ENCODE data around the gene SUSD3. TPM values are rescaled to one million over a fixed set of nuclear protein-coding genes. Genes with fewer than 3 reads are reported as not detected.

Gene SUSD3
- polyA plus RNA-seq, 3 donors, result 10.5 to 24.6 (median 15.7) TPM

DNA sequence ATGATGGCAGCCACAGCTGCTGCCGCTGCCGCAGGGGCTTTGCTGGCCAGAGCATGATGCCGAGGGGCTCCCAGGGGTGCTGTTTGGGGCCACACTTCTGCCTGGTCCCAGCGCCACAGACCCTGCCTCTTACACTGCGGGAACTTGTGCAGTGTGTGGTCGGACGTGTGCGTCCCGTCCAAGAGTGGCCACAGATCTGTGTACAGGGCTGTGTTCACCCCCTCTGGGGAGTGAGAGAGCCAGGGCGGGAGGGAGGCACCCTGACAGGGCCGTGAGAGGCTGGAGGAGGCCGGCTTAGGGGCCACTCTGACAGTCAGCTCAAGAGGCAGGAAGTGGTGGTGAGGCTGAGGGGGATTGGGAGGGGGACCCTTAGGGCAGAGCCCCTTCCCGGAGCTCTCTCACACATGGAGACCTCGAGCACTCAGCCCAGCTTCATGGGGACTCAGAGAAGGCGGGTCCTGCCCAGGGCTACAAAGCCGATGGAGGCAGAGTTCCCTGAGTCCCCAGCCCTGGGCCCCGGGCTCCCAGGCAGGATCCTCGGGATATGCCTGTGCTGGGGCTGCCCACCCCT lies 24.4 kb downstream of the SUSD3 start:
- Mint-ChIP-seq H3K9me3 (peaks cover 5 to 11% (median 8%) of the 10 kb centered on the region in 7 donors), H3K27ac (peak overlapping the region in 2 of 7 donors; percentile 7 to 19), H3K4me3 (peak overlapping the region in 1 of 2 donors; percentile 59), H3K27me3 (ENCODE audit: low read depth in 3 of 3) (peaks cover 0 to 4% (median 0%) of the 10 kb centered on the region in 3 donors), H3K4me1 (peaks cover 22% of the 10 kb centered on the region), H3K36me3 (peaks cover 33 to 40% of the 10 kb centered on the region in 2 donors)
- H3K4me1 ChIP-seq (ENCODE audit: control insufficient read depth in 1 of 2, insufficient read depth in 2 of 2, low read length in 2 of 2), result peaks cover 16 to 23% of the 10 kb centered on the region in 2 donors
- H2AFZ ChIP-seq (ENCODE audit: insufficient read depth, low read depth, low read length, poor library complexity, severe bottlenecking), result peak overlapping the region; percentile 72
- peak overlapping the region in 1 of 3 experiments; percentile 25 for H3K4me3 ChIP-seq (replicated peaks in 1 of 3; ENCODE audit: low read depth in 2 of 3, low read length in 3 of 3)
- TF ChIP-seq, protein P1, sequence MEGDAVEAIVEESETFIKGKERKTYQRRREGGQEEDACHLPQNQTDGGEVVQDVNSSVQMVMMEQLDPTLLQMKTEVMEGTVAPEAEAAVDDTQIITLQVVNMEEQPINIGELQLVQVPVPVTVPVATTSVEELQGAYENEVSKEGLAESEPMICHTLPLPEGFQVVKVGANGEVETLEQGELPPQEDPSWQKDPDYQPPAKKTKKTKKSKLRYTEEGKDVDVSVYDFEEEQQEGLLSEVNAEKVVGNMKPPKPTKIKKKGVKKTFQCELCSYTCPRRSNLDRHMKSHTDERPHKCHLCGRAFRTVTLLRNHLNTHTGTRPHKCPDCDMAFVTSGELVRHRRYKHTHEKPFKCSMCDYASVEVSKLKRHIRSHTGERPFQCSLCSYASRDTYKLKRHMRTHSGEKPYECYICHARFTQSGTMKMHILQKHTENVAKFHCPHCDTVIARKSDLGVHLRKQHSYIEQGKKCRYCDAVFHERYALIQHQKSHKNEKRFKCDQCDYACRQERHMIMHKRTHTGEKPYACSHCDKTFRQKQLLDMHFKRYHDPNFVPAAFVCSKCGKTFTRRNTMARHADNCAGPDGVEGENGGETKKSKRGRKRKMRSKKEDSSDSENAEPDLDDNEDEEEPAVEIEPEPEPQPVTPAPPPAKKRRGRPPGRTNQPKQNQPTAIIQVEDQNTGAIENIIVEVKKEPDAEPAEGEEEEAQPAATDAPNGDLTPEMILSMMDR (IDR thresholded peaks at IDR 0.05), result no peak
- H3K36me3 ChIP-seq (replicated peaks in 1 of 2; ENCODE audit: control insufficient read depth in 1 of 2, insufficient read depth in 2 of 2, low read length in 2 of 2), result peaks cover 5 to 48% of the 10 kb centered on the region in 2 donors
- peak overlapping the region; percentile 36 for H3K4me2 ChIP-seq (replicated peaks; ENCODE audit: extremely low read depth, low read length, poor library complexity, severe bottlenecking)
- 15% methylated on average over 18 of the region's 18 CpGs for WGBS (ENCODE audit: insufficient coverage)
- no peak for DNase-seq
- peak overlapping the region in 1 of 2 donors; percentile 45 for H3K27ac ChIP-seq (ENCODE audit: low read depth in 1 of 2, low read length in 2 of 2)
- H4K20me1 ChIP-seq (ENCODE audit: insufficient read depth, low read length), result no peaks in the 10 kb centered on the region
- no peaks in the 10 kb centered on the region for H3K27me3 ChIP-seq (ENCODE audit: control insufficient read depth in 2 of 2, insufficient read depth in 2 of 2, low read length in 2 of 2)
- H3K9me3 ChIP-seq (replicated peaks in 1 of 2; ENCODE audit: control insufficient read depth in 1 of 2, insufficient read depth in 1 of 2, low read length in 2 of 2), result peaks cover 5 to 7% of the 10 kb centered on the region in 2 donors
- H3K9ac ChIP-seq (ENCODE audit: insufficient read depth, low read length, poor library complexity, severe bottlenecking), result peak overlapping the region; percentile 27
- H3K79me2 ChIP-seq (ENCODE audit: insufficient read depth, low read length), result no peaks in the 10 kb centered on the region
- intact Hi-C loops (cut with micrococcal nuclease), result no loop called here

DNA sequence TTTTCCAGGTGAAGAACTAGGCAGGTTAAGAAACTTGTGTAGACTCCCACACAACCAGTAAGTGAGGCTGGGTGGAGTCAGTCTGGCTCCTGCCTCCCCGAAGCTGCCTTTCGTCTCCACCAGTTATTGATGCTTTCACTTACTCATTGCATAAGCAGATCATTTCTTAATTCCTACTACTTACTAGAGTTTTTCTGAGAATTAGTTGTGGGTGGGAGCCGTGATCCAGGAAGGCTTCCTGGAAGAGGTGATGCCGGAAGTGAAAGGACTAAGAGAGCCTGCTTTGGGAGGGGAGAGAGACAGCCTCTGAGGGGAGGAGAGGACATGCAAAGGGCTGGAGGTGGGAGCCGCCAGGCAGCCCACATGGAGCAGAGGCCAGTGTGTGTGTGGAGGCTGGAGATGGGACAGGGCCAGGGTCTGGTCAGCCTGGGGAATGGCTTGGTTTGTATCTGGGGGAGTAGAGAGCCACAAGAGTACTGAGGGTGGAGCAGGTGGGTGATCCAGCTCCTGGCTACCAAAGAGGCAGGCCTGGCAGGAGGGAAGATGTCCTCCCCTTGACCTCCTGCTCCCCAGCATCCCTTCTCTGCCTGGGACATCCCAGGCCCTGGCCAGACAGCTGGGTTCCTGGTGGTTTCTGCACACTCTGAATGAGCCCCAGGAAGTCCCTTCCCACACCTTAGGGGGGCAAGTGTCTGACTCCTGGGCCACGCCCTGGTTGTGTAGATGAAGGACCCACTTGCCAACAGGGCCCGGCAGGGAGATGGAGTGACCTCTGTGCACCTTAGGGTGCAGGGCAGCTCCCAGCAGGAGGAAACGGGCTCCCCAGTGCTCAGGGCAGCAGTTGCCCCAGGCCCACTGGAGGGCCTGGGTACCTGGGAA lies 25.3 kb downstream of the SUSD3 start:
- H3K9me3 Mint-ChIP-seq, result peaks cover 5 to 11% (median 8%) of the 10 kb centered on the region in 7 donors
- 34% methylated on average over 3 of the region's 8 CpGs for WGBS (ENCODE audit: insufficient coverage)
- H3K36me3 ChIP-seq (replicated peaks in 1 of 2; ENCODE audit: control insufficient read depth in 1 of 2, insufficient read depth in 2 of 2, low read length in 2 of 2), result peaks cover 5 to 47% of the 10 kb centered on the region in 2 donors

More for the DNA sequence above, 25.3 kb downstream of the SUSD3 start:
- peaks cover 0 to 4% (median 0%) of the 10 kb centered on the region in 3 donors for H3K27me3 Mint-ChIP-seq (ENCODE audit: low read depth in 3 of 3)
- H3K36me3 Mint-ChIP-seq, result peaks cover 35 to 43% of the 10 kb centered on the region in 2 donors
- H3K9ac ChIP-seq (ENCODE audit: insufficient read depth, low read length, poor library complexity, severe bottlenecking), result peak overlapping the region; percentile 27
- H3K27ac Mint-ChIP-seq, result peak overlapping the region in 6 of 7 donors; percentile 26 to 84 (median 82)
- H4K20me1 ChIP-seq (ENCODE audit: insufficient read depth, low read length), result no peaks in the 10 kb centered on the region
- H3K79me2 ChIP-seq (ENCODE audit: insufficient read depth, low read length), result no peaks in the 10 kb centered on the region
- peak overlapping the region; percentile 63 to 80 for H3K4me3 Mint-ChIP-seq
- peak overlapping the region in 1 of 3 experiments; percentile 25 for H3K4me3 ChIP-seq (replicated peaks in 1 of 3; ENCODE audit: low read depth in 2 of 3, low read length in 3 of 3)
- no peaks in the 10 kb centered on the region for H3K27me3 ChIP-seq (ENCODE audit: control insufficient read depth in 2 of 2, insufficient read depth in 2 of 2, low read length in 2 of 2)
- peak overlapping the region; percentile 72 for H2AFZ ChIP-seq (ENCODE audit: insufficient read depth, low read depth, low read length, poor library complexity, severe bottlenecking)
- H3K27ac ChIP-seq (ENCODE audit: low read depth in 1 of 2, low read length in 2 of 2), result peak overlapping the region in 1 of 2 donors; percentile 45
- DNase-seq, result no peak
- H3K4me2 ChIP-seq (replicated peaks; ENCODE audit: extremely low read depth, low read length, poor library complexity, severe bottlenecking), result peak overlapping the region; percentile 36
- H3K4me1 Mint-ChIP-seq, result peaks cover 22% of the 10 kb centered on the region
- TF ChIP-seq, protein P1 (IDR thresholded peaks at IDR 0.05), result no peak
- intact Hi-C loops (cut with micrococcal nuclease), result no loop called here
- peaks cover 16 to 23% of the 10 kb centered on the region in 2 donors for H3K4me1 ChIP-seq (ENCODE audit: control insufficient read depth in 1 of 2, insufficient read depth in 2 of 2, low read length in 2 of 2)
- peaks cover 5 to 7% of the 10 kb centered on the region in 2 donors for H3K9me3 ChIP-seq (replicated peaks in 1 of 2; ENCODE audit: control insufficient read depth in 1 of 2, insufficient read depth in 1 of 2, low read length in 2 of 2)
